Stimulated activated CD8-positive, alpha-beta memory T cell treated with anti-CD3 and anti-CD28 coated beads, Interleukin-15, amount 100 ng/mL, for 24 hours (primary cell): ENCODE measurements around the gene HES6.

ENCODE experiments used
- DNase-seq: peaks from one replicate; pipeline ENCODE4 v3.0.0-alpha.2; 2020; ENCODE audit warnings: low read depth

HES6 gene

GRCh38 chr2:238254095-238254723 lies 14.4 kb upstream of the HES6 start:
- DNase-seq = no peak

GRCh38 chr2:238252766-238253630 lies 13.2 kb upstream of the HES6 start:
- no peak for DNase-seq

DNA sequence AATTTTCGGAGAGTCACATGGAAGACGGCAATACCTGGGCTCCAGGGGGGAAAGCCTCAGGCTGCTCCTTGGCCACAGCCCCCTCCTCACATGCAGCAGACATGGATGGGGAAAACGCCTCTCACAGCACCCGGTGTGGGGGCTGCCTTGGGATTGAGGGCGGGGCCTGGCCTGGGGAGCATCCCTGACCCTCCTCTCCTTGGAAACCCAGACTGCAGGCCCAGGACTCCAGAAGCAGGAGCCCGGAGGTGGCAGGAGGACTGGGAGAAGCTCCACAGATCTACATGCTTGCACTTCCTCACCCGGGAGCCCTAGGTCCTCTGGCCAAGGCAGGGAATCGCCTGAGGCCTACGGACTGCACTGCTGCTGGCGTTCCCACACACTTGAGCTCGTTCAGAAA lies 12.1 kb upstream of the HES6 start:
- no peak for DNase-seq

- no peak for DNase-seq
Observed at GRCh38 chr2:238251331-238251730, 11.5 kb upstream of the HES6 start.

- DNase-seq = no peak
Observed at GRCh38 chr2:238250896-238251295, 11.1 kb upstream of the HES6 start.

DNA sequence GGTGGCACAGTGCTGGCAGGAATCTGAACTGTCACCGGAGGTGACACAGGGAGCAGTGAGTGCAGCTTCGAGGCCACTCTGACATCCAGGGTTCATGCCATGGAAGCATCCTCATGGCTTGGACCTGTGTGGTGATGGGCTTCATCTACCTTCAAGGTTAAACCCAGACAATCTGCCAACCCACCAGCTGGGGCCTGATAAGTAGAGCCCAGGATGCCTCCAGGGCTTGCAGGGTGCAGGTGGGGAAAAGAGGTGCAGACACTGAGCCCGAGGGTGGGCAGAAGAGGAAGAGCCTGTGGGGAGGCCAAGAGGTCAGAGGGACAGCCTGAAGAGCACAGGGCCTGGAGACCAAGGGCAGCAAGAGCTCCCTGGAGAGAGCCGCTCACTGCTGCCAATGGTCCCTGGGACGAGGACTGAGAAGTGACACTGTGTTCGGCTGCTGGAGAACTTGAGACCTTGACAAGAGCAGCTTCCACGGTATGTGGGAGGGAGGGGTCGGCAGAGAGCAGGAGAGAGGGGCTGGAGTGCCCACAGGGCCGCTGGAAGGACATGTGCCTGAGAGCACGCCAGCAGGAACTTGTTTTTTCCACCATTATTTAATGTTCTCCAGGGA lies 8.1 kb upstream of the HES6 start:
- no peak for DNase-seq

- no peak for DNase-seq
Observed at GRCh38 chr2:238247002-238247822, 7.4 kb upstream of the HES6 start.

DNA sequence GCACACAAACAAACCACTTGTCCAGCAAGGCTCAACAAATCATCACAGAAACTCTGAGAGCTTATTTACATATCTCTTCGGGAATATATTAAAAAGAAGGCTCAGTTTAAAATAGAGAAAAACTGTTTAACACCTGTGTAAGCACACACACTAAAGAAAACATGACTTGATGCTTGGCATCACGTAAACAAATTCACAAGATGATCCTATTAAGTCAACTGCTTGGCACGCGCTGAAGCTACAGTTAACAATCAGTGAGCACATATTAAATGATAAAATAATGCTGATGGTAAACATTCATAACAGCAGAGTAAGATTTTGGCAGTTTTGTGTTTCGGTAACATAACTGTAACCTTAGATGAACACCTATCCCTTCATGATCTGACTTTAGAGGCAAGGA lies 4.3 kb upstream of the HES6 start:
- no peak for DNase-seq

- no peak for DNase-seq
Observed at GRCh38 chr2:238243496-238244076, 3.7 kb upstream of the HES6 start.

- no peak for DNase-seq
Observed at GRCh38 chr2:238242731-238243495, 3.1 kb upstream of the HES6 start.

DNA sequence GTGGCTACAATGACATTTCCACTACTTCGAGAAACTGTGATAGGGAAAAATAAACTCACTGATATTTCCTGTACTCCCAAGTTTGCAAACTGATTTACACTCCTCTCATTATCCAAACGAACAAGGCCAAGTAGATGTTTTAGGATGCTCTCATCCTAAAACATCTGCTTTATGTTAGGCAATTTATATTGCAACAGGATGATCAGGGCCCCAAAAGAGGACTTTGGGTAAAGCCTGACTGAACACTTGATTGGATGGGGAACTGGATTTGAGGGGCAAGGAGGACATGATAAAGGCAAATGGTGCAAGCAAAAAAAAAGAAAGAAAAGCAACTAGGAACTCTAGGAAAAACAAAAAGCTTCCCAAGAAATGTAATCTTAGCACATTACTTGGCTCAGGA lies 2.1 kb upstream of the HES6 start:
- no peak for DNase-seq

- DNase-seq = no peak
Observed at GRCh38 chr2:238240757-238241711, 1.2 kb upstream of the HES6 start.

DNA sequence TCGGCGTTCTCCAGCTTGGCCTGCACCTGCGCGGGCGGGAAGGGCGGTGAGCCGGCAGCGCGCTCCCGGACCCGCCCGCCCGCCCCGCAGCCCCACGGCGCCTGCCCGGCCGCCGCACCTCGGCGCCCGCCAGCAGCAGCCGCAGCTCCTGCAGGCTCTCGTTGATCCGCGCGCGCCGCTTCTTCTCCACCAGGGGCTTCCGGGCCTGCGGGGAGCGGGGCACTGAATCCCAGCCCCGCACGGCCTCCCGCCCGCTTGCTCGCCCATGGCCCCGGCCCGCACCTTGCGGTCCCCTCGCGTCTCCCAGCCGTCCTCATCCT lies 335 bp downstream of the HES6 start:
- no peak for DNase-seq

DNA sequence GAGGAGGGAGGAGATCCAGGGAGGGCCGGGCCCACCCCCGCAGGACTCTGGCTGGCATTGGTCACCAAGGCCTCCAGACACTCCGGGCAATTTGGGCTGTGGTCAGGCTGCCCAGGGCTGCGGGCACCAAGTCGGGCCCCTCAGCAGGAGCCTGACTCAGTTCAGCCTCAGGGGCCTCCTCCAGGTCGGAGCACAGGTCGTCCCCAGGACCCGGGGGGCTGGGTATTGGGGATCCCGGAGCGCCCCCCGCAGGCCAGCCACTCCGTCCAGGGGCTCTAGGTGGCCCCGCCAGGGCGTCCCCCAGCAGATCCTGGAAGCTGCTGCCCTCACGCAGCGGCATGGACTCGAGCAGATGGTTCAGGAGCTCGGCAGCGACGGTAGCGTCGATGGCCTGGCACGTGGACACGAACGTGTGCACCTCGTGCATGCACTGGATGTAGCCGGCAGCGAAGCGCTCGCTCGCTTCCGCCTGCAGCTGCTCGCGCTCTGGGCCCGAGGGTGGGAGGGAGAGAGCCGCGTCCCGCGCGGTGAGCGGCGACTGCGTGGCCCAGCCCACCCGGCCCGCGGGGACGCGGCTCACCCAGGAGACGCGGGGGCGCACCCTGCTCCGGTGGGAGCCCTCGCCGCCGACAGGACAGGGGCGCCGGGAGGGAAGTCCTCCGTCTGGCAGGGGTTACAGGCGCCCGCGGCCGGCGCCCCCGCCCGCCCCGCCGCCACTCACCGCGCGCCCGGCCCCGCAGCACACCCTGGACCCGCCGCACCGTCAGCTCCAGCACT lies 884 bp downstream of the HES6 start:
- DNase-seq = no peak

DNA sequence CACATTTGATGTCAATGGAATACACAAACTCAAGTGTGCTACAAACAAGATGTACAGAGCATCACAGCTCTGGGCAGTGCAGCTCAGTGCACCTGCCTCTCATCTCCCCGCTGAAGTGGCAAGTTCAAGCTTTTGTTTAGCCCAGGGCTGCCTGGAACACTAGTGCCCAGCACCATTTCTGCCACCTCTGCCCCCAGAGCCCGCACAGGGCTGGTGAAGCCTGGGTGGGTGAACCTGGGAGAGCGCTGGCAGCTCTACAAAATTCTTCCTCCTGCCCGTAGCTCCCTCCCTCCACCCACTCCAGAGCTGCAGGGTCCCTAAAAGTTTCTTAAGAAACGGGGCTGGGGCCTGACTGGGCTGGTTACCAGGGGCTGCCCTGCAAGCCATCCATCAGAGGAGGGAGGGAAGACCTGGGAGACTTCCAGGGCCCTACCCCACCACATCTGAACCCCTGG lies 1.5 kb downstream of the HES6 start:
- DNase-seq = no peak

GRCh38 chr2:238237431-238238135 lies 2.3 kb downstream of the HES6 start:
- no peak for DNase-seq

GRCh38 chr2:238236571-238236970 lies 3.3 kb downstream of the HES6 start:
- no peak for DNase-seq

DNA sequence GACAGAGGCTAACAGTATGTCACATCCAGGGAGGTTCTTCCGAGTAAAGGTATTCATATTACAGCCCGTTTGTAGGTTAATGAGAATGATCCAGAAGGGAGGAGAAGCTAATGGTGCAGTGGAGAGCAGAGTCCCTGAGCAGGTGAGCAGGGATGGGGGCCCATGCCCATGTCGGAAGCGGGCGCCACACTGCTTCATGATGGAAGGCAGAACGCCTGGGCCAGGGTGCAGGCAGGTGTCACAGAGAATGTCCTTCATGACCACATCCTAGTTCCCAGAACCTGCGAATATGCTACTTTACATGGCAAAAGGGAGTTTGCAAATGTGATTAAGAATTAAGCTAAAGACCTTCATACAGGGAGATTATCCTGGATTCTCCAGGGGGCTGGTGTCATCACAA lies 4.0 kb downstream of the HES6 start:
- DNase-seq = no peak

DNA sequence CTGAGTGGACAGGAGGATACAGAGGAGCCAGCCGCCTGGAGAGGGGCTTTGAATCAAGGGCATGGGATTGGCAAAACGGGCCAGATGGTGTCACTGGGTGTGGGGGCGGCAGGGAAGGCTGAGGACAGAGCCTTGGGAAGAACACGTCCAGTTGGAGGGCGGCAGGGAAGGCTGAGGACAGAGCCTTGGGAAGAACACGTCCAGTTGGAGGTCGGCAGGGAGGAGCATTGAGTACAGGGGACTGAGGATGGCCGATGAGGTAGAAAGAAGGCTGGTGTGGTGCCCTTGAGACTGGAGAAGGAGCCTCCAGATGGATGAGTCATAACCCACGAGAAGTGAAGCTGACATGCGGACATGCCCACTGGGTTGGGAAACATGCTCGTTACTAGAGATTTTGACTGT lies 4.5 kb downstream of the HES6 start:
- no peak for DNase-seq
